CD1c-positive myeloid dendritic cell (primary cell): ENCODE results near the gene TP53I11.

ENCODE experiments used
- DNase-seq: peaks from one replicate; pipeline ENCODE4 v3.0.0-alpha.2; 2016; ENCODE audit errors: extremely low spot score

TP53I11 gene

GRCh38 chr11:44978961-44979331, 28.3 kb upstream of the TP53I11 start:
- DNase-seq, result no peak

DNA sequence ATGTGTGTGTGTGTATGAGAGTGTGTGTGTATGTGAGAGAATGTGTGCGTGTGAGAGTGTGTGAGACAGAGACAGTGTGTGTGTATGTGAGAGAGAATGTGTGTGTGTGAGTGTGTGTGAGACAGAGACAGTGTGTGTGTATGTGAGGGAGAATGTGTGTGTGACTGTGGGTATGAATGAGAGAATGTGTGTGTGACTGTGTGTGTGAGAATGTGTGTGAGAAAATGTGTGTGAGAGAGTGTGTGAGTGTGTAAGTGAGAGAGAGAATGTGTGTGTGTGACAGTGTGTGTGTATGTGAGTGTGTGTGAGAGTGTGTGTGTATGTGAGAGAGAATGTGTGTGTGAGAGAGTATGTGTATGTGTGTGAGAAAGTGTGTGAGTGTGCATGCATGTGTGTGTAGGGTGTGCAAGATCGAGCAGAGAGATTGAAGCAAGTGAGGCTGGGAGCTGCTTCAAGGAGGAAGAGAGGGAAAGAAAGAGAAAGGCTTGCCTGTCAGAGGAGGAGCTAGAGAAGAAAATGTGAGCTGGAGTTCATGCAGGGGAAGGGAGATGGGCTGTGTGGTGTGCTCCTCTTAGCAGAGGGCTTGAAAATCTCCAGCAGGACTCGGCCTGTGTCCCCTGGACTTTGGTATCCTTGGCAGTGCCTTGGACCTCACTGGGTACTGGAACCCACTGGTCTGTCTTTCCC, 27.7 kb upstream of the TP53I11 start:
- DNase-seq, result no peak

- no peak for DNase-seq
Measured at GRCh38 chr11:44977493-44977984, 26.9 kb upstream of the TP53I11 start.

- no peak for DNase-seq
Measured at GRCh38 chr11:44976576-44976975, 25.9 kb upstream of the TP53I11 start.

- no peak for DNase-seq
Measured at GRCh38 chr11:44974402-44975000, 23.8 kb upstream of the TP53I11 start.

GRCh38 chr11:44973632-44974401, 23.1 kb upstream of the TP53I11 start:
- DNase-seq, result no peak

DNA sequence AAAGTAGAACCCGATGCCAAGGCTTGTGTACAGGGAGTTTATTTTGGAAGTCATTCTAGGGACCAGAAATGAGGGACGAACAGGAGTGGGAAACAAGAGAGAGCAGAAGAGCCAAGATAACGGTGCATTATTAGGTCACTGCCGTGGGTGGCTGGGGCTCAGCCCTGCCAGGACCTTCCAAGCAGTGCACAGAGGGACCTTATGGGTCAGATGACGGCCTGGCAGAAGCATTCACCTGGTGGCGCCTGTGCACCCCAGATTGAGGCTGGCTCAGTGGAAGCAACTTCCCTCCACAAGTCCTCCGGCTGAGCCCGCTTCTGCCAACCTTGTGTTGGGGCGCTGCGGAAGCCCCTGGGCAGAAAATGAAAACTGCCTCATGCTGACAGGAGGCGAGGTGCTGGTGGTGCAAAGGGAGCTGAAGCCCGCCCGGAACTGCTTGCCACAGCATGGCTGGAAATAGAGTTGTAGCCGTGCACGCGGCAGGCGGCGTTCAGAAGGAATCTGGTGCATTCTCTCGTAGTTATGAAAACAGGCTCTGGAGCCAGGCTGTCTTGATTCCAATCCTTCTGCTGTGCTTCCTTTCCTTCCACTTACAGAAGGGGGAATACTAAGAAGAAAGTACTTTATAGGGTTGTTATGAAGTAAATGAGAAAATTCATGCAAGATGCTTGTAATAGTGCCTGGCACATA, 22.2 kb upstream of the TP53I11 start:
- no peak for DNase-seq

- no peak for DNase-seq
Measured at GRCh38 chr11:44971185-44971584, 20.5 kb upstream of the TP53I11 start.

DNA sequence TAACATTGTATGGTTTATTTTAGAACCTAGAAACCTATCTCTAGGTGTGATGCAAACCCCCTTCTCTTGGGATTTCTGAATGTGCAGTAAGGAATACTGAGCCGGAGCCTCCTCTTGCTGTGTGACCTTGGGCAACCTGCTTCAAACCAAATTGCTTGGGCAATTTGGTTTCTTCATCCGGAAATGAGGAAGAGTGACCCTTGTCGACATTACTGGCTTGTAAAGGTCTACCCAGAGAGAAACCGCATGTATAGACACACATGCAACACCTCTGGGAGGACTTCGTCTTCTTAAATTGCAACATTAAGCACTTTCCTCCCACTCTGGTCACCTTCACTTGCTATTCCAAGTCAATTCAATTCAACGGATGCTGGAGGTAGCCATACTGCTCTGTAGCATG, 19.6 kb upstream of the TP53I11 start:
- DNase-seq, result peak; percentile 39

DNA sequence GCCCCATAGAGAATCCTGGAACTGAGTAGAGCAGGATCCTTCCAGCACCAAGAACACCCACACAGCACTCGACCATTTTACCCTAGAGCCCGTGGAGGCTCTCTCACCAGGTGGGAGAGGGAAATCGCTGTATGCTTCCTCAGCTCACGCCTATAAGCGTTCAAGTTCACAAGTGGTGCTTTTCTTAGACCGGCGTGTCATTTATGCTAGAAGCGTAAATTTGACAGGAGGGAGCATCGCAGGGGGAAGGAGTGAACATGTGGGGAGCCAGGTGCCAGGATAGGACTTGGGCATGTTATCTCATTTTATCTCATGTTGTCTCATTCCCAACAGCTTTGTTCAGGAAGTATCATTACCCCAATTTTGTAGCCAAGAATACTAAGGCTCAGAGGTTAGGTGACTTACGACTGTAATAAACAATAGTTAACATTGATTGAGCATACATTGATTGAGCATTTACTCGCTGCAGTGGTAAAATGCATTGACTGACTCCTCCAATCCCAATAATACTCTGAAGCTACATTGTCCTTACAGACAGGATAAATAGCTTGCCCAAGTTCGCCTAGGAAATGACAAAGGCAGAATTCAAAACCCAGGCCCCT, 19.1 kb upstream of the TP53I11 start:
- DNase-seq, result no peak

DNA sequence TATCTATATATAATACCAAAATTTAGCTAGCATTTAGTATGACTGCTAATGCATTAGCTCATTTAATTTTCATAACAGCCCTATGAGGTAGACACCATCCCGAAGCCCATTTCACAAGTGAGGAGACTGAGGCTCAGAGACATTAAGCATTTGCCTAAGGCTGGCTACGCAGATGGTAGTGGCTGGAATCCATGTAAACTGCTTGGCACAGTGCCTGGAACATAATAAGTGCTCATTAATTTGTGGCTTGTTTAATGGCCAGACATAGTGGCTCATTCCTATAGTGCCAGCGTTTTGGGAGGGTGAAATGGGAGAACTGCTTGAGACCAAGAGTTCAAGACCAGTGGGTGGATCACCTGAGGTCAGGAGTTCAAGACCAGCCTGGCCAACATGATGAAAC, 17.8 kb upstream of the TP53I11 start:
- no peak for DNase-seq

DNA sequence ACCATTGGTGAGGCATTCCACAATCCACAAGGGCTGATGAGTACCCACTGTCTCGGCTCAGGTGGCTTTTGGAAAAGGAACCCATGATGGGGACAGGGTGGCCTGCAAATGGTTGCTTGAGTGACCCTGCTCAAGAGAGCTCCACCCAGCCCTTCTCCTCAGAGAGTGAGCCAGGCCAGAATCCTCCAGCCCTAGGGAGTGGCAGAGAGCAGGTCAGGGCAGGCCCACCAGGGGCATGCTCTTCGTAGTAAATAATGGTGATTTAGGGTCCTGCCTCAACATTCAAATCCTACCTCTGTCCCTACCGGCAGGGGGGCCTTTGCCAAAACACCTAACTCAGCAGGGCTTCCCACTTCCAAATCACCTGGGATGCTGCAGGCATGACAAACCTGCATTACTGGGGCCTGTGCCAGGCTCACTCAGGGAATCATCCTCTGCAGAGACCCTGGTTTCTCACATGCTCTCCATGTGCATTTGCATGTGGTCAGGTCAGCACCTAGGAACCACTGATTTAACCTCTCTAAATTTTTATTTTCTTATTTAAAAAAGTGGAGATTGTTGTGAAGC, 17.3 kb upstream of the TP53I11 start:
- DNase-seq, result no peak

- no peak for DNase-seq
Measured at GRCh38 chr11:44966694-44967093, 16.0 kb upstream of the TP53I11 start.

GRCh38 chr11:44964526-44965209, 14.0 kb upstream of the TP53I11 start:
- DNase-seq, result no peak

- DNase-seq, result no peak
Measured at GRCh38 chr11:44963948-44964347, 13.3 kb upstream of the TP53I11 start.

- no peak for DNase-seq
Measured at GRCh38 chr11:44963136-44963535, 12.5 kb upstream of the TP53I11 start.

DNA sequence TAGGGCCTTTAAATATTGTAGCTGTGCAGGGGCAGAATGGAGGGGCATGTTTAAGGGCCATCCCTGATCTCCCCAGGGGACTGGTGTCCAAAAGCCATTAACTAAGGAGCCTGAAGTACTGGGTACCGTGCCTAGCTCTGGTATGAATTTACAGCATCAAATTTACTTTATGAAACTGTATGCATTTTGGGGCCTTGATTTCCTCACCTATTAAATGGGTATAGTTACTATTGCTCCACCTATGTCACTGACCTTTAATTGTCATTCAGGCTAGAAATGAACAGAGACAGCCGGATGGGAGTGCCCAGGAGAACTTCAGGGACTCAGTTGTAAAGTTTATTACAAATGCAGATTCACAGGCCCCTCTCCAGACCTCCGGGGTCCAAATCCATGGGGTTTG, 11.8 kb upstream of the TP53I11 start:
- DNase-seq, result no peak

- no peak for DNase-seq
Measured at GRCh38 chr11:44960200-44960845, 9.6 kb upstream of the TP53I11 start.

DNA sequence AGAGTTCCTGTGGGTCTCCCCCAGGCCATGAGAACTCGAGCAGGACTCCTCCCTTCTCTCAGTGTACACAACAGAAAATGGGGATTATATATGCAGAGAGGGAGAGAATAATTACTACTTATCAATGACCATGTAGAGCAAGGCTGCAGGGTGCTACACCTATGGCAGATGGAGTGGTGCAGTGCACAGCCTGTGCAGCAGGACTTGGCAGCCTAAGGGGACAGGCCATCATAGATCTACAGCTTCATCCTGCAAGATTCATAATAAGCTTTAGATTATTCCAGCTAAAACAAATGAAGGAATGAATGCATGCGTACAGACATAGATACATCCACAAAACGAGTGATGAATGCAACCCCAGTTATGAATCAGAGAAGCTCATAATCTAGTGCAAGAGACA, 8.4 kb upstream of the TP53I11 start:
- DNase-seq, result no peak

DNA sequence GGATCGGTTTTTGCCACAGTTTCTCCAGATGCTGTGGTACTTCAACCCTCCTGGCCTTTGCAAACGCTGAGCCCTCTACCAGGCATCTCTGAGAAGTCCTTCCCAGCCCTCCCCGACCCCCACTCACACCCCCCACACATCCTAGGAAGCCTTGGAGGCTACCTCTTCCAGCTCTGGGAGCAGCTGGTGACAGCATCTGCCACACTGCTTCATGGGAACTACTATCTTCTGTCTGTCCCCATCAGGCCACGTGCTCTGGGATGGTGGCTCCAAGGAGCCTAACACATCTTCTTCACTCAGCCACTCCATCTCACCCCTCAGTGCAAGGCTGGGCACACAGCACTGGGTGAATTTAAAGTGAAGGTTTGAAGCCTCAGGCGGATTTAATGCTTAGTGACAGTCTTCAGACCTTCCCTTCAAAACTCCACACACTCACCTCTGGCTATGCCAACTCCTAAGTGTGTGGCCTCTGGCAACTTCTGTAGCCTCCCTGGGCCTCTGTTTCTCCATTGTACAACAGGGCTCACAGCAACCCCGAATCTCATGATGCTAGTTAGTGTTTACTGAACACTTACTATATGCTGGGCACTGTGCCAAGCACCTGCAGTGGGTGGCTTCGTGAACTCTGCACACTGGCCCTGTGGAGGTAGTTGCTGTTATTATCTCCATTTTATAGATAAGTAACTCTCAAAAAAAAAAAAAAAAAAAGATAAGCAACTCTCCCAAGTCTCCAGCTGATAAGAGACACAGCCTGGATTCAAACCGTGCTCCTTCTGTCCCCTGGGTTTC, 7.3 kb upstream of the TP53I11 start:
- DNase-seq, result no peak
